ENCODE results near the gene UNC13D. TPM values are rescaled to one million over a fixed set of nuclear protein-coding genes. Genes with fewer than 3 reads are reported as not detected.
"Not testable (repeated sequence)": the region's sequence is repeated elsewhere in the genome, so short reads cannot be mapped to it uniquely, and the experiment has no call there.

The UNC13D gene
- 1 to 10 TPM; 3.6 to 5.7 (median 5.0) TPM for polyA plus RNA-seq (ENCODE audit: insufficient read length in 3 of 3)

GRCh38 chr17:75843577-75844529 is at the start of gene UNC13D:
Gene UNC13D (minus strand): TSS chr17:75844404. CDS start chr17:75844337, 67 bp downstream.
- no peak for DNase-seq (ENCODE audit: low read depth in 3 of 3, low spot score in 2 of 3)

GRCh38 chr17:75893305-75894048 is 49.3 kb upstream of the UNC13D start:
- no peak for DNase-seq (ENCODE audit: low read depth in 3 of 3, low spot score in 2 of 3)

- no peak for DNase-seq (ENCODE audit: low read depth in 3 of 3, low spot score in 2 of 3)
Measured at GRCh38 chr17:75892556-75893224, 48.5 kb upstream of the UNC13D start.

- DNase-seq (ENCODE audit: low read depth in 3 of 3, low spot score in 2 of 3), result no peak
Measured at GRCh38 chr17:75891605-75892555, 47.7 kb upstream of the UNC13D start.

GRCh38 chr17:75891022-75891604 is 46.9 kb upstream of the UNC13D start:
- DNase-seq (ENCODE audit: low read depth in 3 of 3, low spot score in 2 of 3), result no peak

GRCh38 chr17:75889454-75889853 is 45.2 kb upstream of the UNC13D start:
- no peak for DNase-seq (ENCODE audit: low read depth in 3 of 3, low spot score in 2 of 3)

GRCh38 chr17:75888484-75888883 is 44.3 kb upstream of the UNC13D start:
- DNase-seq (ENCODE audit: low read depth in 3 of 3, low spot score in 2 of 3), result no peak

- DNase-seq (ENCODE audit: low read depth in 3 of 3, low spot score in 2 of 3), result not testable (repeated sequence)
Measured at GRCh38 chr17:75885860-75886259, 41.7 kb upstream of the UNC13D start.

- no peak for DNase-seq (ENCODE audit: low read depth in 3 of 3, low spot score in 2 of 3)
Measured at GRCh38 chr17:75885431-75885830, 41.2 kb upstream of the UNC13D start.

GRCh38 chr17:75881678-75882454 is 37.7 kb upstream of the UNC13D start:
- DNase-seq (ENCODE audit: low read depth in 3 of 3, low spot score in 2 of 3), result no peak

GRCh38 chr17:75880266-75880665 is 36.1 kb upstream of the UNC13D start:
- DNase-seq (ENCODE audit: low read depth in 3 of 3, low spot score in 2 of 3), result no peak

- DNase-seq (ENCODE audit: low read depth in 3 of 3, low spot score in 2 of 3), result no peak
Measured at GRCh38 chr17:75878174-75878998, 34.2 kb upstream of the UNC13D start, which contains the start of gene TRIM47. Gene TRIM47 (minus strand): TSS chr17:75878581. CDS start chr17:75878548, 33 bp downstream.

- no peak for DNase-seq (ENCODE audit: low read depth in 3 of 3, low spot score in 2 of 3)
Measured at GRCh38 chr17:75877752-75878173, 33.6 kb upstream of the UNC13D start.

- DNase-seq (ENCODE audit: low read depth in 3 of 3, low spot score in 2 of 3), result no peak
Measured at GRCh38 chr17:75876938-75877751, 32.9 kb upstream of the UNC13D start.

- DNase-seq (ENCODE audit: low read depth in 3 of 3, low spot score in 2 of 3), result no peak
Measured at GRCh38 chr17:75876190-75876937, 32.2 kb upstream of the UNC13D start.

- no peak for DNase-seq (ENCODE audit: low read depth in 3 of 3, low spot score in 2 of 3)
Measured at GRCh38 chr17:75875940-75876189, 31.7 kb upstream of the UNC13D start.

All from right renal cortex interstitium (tissue), 3 donors.